Measurements from ENCODE around the gene APLP1. TPM values are rescaled to one million over a fixed set of nuclear protein-coding genes. Genes with fewer than 3 reads are reported as not detected.

The APLP1 gene
- total RNA-seq, 1 donor from 2014 or later: 0.26 TPM

DNA sequence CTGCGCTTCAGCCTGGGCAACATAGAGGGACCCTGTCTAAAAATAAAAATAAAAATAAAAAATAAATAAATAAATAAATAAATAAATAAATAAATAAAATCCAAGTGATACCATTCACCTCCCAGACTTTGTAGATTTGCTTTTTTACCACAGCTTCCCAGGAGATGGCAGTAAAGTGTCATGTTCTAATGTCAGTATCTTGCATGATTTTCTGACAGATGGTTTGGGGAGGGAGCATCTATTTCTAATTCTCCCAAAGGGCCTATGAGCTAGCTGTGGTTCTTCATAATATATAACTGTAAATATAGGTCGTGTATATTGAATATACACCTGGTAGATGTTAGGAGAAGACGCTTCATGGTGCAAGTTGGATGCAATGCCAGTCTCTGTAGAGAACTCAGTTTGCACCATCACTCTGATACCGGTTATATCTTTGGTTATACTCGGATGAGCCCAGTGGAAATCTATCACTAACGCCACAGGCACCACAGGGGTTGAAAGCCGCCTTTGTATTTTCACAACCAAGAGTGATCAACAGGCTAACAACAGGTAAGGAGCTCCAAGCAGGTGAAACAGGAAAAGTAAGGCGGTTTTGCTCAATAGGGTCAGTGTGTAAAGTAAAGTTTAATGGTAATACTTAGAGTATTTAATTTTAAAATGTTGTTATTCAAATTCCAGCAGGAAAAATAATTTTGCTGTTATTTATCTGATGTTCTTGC is 13.9 kb downstream of the APLP1 start:
- peak; percentile 76 for DNase-seq (ENCODE audit: low read depth)
- Histone ChIP-seq H3K36me3 (ENCODE audit: control insufficient read depth, insufficient read depth, low read length) (no peaks in the 10 kb centered on the region), H3K27me3 (ENCODE audit: control insufficient read depth, insufficient read depth, low read length) (peaks cover 2% of the 10 kb centered on the region), H3K4me3 (ENCODE audit: low read depth, low read length) (no peak overlapping the region)
- FAIRE-seq: no peak
- TF ChIP-seq, protein P1, sequence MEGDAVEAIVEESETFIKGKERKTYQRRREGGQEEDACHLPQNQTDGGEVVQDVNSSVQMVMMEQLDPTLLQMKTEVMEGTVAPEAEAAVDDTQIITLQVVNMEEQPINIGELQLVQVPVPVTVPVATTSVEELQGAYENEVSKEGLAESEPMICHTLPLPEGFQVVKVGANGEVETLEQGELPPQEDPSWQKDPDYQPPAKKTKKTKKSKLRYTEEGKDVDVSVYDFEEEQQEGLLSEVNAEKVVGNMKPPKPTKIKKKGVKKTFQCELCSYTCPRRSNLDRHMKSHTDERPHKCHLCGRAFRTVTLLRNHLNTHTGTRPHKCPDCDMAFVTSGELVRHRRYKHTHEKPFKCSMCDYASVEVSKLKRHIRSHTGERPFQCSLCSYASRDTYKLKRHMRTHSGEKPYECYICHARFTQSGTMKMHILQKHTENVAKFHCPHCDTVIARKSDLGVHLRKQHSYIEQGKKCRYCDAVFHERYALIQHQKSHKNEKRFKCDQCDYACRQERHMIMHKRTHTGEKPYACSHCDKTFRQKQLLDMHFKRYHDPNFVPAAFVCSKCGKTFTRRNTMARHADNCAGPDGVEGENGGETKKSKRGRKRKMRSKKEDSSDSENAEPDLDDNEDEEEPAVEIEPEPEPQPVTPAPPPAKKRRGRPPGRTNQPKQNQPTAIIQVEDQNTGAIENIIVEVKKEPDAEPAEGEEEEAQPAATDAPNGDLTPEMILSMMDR (IDR thresholded peaks at IDR 0.05; ENCODE audit: insufficient read depth, low read length, severe bottlenecking): peak; percentile 34

DNA sequence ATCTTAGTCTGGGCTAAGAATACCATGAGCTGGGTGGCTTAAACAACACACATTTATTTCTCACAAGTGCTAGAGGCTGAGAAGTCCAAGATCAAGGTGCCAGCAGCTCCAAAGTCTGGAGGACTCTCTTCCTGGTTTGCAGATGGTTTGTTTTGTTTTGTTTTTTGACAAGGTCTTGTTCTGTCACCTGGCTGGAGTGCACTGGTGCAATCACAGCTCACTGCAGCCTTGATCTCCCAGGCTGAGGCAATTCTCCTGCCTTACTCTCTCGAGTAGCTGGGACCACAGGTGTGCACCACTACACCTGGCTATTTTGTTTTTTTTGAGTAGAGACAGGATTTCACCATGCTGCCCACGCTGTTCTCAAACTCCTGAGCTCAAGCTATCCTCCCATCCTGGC is 15.5 kb downstream of the APLP1 start:
- H3K4me3 ChIP-seq (ENCODE audit: low read depth, low read length): no peak overlapping the region
- TF ChIP-seq, protein P1 (IDR thresholded peaks at IDR 0.05; ENCODE audit: insufficient read depth, low read length, severe bottlenecking): no peak
- no peaks in the 10 kb centered on the region for H3K27me3 ChIP-seq (ENCODE audit: control insufficient read depth, insufficient read depth, low read length)
- peaks cover 7% of the 10 kb centered on the region for H3K36me3 ChIP-seq (ENCODE audit: control insufficient read depth, insufficient read depth, low read length)
- no peak for FAIRE-seq
- no peak for DNase-seq (ENCODE audit: low read depth)

DNA sequence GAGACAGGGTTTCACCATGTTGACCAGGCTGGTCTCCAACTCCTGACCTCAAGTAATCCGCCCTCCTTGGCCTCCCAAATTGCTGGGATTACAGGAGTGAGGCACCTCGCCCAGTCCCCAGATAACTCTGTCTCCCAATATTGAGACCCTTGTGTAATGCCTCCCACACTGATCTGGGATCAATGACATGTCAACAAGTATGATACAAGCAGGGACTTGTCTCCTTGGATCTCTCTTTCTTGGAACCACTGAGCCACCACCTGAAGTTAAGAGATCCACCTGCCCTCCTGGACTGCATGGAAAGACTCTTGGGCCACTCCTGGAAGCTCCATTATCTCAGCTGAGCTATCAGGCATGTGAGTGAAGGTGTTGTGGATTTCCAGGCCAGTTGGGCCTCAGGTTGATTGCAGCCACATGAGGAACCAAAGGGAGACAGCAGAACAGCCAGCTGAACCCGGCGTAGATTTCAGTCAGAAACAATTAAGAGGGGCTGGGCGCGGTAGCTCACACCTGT is 16.9 kb downstream of the APLP1 start:
- no peak for DNase-seq (ENCODE audit: low read depth)
- Histone ChIP-seq H3K27me3 (ENCODE audit: control insufficient read depth, insufficient read depth, low read length) (no peaks in the 10 kb centered on the region), H3K36me3 (ENCODE audit: control insufficient read depth, insufficient read depth, low read length) (peaks cover 16% of the 10 kb centered on the region), H3K4me3 (ENCODE audit: low read depth, low read length) (no peak overlapping the region)
- TF ChIP-seq, protein P1 (IDR thresholded peaks at IDR 0.05; ENCODE audit: insufficient read depth, low read length, severe bottlenecking): no peak
- FAIRE-seq: no peak

DNA sequence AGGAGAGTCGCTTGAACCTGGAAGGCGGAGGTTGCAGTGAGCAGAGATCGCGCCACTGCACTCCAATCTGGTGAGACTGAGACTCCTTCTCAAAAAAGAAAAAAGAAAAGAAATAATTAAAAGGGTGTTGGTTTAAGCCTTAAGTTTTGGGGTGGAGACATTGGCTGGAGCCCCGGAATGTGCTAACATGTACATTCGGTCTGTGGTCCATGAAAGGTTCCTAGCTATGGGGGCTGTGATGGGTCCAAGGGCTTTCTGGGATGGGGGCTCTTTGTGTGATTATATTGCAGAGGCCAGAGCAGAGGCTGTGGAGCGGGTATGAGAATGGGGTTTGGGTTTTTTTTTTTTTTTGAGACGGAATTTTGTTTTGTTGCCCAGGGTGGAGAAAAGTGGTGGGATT is 17.5 kb downstream of the APLP1 start:
- DNase-seq (ENCODE audit: low read depth) (no peak), FAIRE-seq (no peak)
- Histone ChIP-seq H3K27me3 (ENCODE audit: control insufficient read depth, insufficient read depth, low read length) (no peaks in the 10 kb centered on the region), H3K36me3 (ENCODE audit: control insufficient read depth, insufficient read depth, low read length) (peaks cover 19% of the 10 kb centered on the region), H3K4me3 (ENCODE audit: low read depth, low read length) (no peak overlapping the region)
- TF ChIP-seq, protein P1 (IDR thresholded peaks at IDR 0.05; ENCODE audit: insufficient read depth, low read length, severe bottlenecking): no peak

DNA sequence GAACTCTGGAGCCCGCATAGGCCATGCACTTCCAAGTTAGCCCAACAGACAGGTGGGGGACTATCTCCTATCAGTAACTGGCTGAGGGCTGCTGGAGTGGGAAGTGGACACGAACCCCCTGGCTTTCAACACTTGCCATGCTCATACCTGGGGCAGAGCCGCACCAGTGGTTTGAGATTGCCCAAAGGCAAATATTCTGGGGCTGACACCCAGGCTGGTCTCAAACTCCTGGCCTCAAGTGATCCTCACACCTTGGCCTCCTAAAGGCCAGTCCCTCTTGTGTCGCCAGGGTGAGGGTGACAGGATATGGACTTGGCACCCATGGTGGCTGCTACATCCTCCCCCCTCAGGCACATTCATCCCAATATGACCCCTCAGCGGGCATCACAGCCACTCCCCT is 18.8 kb downstream of the APLP1 start:
- DNase-seq (ENCODE audit: low read depth): no peak
- no peaks in the 10 kb centered on the region for H3K27me3 ChIP-seq (ENCODE audit: control insufficient read depth, insufficient read depth, low read length)
- peaks cover 19% of the 10 kb centered on the region for H3K36me3 ChIP-seq (ENCODE audit: control insufficient read depth, insufficient read depth, low read length)
- TF ChIP-seq, protein P1 (IDR thresholded peaks at IDR 0.05; ENCODE audit: insufficient read depth, low read length, severe bottlenecking): no peak
- H3K4me3 ChIP-seq (ENCODE audit: low read depth, low read length): no peak overlapping the region
- no peak for FAIRE-seq

DNA sequence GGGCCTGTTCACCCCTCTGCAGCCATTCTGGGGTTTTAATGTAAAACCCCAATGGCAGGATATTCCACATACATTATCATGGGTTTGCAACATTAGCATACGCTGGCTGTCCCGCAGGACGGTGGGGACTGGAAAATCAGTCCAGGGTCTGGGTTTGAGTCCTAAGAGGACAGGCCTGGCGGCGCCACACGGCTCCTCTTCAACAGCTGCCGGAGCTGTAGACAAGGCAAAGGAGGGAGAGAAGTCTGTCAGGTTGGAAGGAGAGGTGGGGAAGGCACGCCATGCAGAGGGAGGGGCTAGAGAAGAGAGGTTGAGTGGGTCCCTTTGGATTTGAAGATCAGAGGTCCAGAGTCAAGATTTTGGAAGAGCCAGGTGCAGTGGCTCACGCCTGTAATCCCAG is 20.0 kb downstream of the APLP1 start:
- H3K36me3 ChIP-seq (ENCODE audit: control insufficient read depth, insufficient read depth, low read length): peaks cover 19% of the 10 kb centered on the region

More for the DNA sequence above, 20.0 kb downstream of the APLP1 start:
- TF ChIP-seq, protein P1 (IDR thresholded peaks at IDR 0.05; ENCODE audit: insufficient read depth, low read length, severe bottlenecking): no peak
- FAIRE-seq (no peak), DNase-seq (ENCODE audit: low read depth) (no peak)
- Histone ChIP-seq H3K4me3 (ENCODE audit: low read depth, low read length) (no peak overlapping the region), H3K27me3 (ENCODE audit: control insufficient read depth, insufficient read depth, low read length) (no peaks in the 10 kb centered on the region)

All from bronchial epithelial cell (primary cell).